SU-DHL-6 (cell line): Measurements from ENCODE around the gene CRYAB.

Experiments
- H2AFZ ChIP-seq: fragments of 200-600 bp; sonication (generic); 2 replicates; pipeline ENCODE4 v1.6.1; 2014; ENCODE audit warnings: low read depth, mild to moderate bottlenecking, moderate library complexity, mixed read lengths, antibody characterized with exemption, low read length; ENCODE audit not compliant: severe bottlenecking
- H3F3A ChIP-seq: fragments of 200-600 bp; shearing (Covaris generic); 2 replicates; pipeline ENCODE4 v1.6.0; 2016; ENCODE audit warnings: antibody characterized with exemption, mild to moderate bottlenecking; ENCODE audit not compliant: insufficient read depth
- H3K27ac ChIP-seq: fragments of 200-600 bp; sonication (generic); 2 replicates; pipeline ENCODE4 v1.5.1; 2016; ENCODE audit warnings: low read depth, mild to moderate bottlenecking, low read length, moderate library complexity, mixed read lengths
- H3K27me3 ChIP-seq: fragments of 200-600 bp; sonication (generic), shearing (Covaris generic); 2 replicates; pipeline ENCODE4 v1.6.0; 2014; ENCODE audit warnings: mild to moderate bottlenecking, low read length
- H3K36me3 ChIP-seq: fragments of 200-600 bp; sonication (generic); 2 replicates; pipeline ENCODE4 v1.6.1; 2014; ENCODE audit warnings: mild to moderate bottlenecking, low read length, mixed read lengths
- H3K4me2 ChIP-seq: fragments of 300-600, 200-600 bp; shearing (Covaris generic), sonication (generic); 2 replicates; pipeline ENCODE4 v1.6.0; 2014; ENCODE audit warnings: low read length, low read depth, mild to moderate bottlenecking; ENCODE audit not compliant: poor library complexity, severe bottlenecking
- H3K4me3 ChIP-seq: fragments of 200-600 bp; sonication (generic); 2 replicates; pipeline ENCODE4 v1.5.1; 2014; ENCODE audit warnings: antibody characterized with exemption, low read length, mild to moderate bottlenecking, mixed read lengths; ENCODE audit not compliant: insufficient read depth, poor library complexity, severe bottlenecking
- H3K79me2 ChIP-seq: fragments of 200-600 bp; sonication (generic); 2 replicates; pipeline ENCODE4 v1.6.1; 2014; ENCODE audit warnings: mild to moderate bottlenecking, low read length, moderate library complexity; ENCODE audit not compliant: insufficient read depth
- H3K9ac ChIP-seq: fragments of 200-600 bp; sonication (generic); 2 replicates; pipeline ENCODE4 v1.7.0; 2014; ENCODE audit warnings: mild to moderate bottlenecking, low read length
- H3K9me2 ChIP-seq: fragments of 200-600 bp; sonication (generic); replicated peaks from 2 replicates; pipeline ENCODE4 v1.6.1; 2014; ENCODE audit warnings: low read length; ENCODE audit not compliant: insufficient read depth
- H3K9me3 ChIP-seq: fragments of 200-600 bp; sonication (generic); 2 replicates; pipeline ENCODE4 v1.6.1; 2014; ENCODE audit warnings: low read length, mixed read lengths; ENCODE audit not compliant: insufficient read depth
- H4K20me1 ChIP-seq: fragments of 200-600 bp; sonication (generic); 2 replicates; pipeline ENCODE4 v1.6.1; 2014; ENCODE audit warnings: low read depth, mild to moderate bottlenecking, antibody characterized with exemption, low read length, moderate library complexity, mixed read lengths
- EZH2phosphoT487 ChIP-seq: fragments of 200-600 bp; sonication (generic), shearing (Covaris generic); conservative IDR thresholded peaks from 2 replicates; pipeline ENCODE4 v1.6.1; 2018; ENCODE audit warnings: mild to moderate bottlenecking, antibody characterized with exemption, low read length, moderate library complexity, mixed read lengths
- TF ChIP-seq, protein P1 (sequence below): fragments of 200-600 bp; sonication (generic); IDR thresholded peaks from one replicate; pipeline ENCODE4 v1.5.1; 2017; ENCODE audit warnings: antibody characterized with exemption, mild to moderate bottlenecking, low read length, moderate library complexity; ENCODE audit not compliant: insufficient read depth, poor library complexity, severe bottlenecking

CRYAB gene, protein sequence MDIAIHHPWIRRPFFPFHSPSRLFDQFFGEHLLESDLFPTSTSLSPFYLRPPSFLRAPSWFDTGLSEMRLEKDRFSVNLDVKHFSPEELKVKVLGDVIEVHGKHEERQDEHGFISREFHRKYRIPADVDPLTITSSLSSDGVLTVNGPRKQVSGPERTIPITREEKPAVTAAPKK

DNA sequence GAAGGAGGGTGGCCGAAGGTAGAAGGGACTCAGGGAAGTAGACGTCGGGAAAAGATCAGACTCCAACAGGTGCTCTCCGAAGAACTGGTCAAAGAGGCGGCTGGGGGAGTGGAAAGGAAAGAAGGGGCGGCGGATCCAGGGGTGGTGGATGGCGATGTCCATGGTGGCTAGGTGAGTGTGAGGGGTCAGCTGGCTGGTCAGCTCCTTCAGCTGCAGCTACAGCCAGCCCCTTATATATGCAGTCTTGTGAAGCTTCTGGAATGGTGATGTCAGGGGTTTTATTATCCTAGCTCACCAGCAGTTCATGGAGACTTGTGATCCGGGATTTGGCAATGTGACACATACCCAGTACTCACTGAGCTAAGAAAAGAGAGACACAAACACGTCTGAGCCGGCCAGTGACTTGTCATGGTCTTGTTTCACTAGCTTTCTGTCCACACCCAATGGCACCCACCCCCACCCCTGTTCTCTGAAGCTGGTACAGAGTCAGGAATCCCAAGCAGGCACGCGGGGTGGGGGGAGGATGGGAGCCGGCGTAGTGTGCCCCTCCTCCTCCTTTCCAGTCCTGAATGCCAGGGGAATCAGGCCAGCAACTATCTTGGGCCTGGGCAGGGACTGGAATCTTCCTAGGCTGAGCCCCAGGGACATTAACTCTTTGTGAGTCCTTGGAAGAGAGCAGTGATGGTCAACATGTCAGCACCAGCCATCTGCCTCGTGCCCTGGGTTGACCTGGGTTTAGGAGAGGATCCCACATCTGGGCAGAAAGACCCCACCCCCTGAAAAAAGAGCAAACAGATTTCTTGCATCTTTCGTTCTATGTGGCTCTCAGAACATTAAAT lies at the start of gene CRYAB:
Gene CRYAB, minus strand, starts transcription at position 208 of the 839 bp plus-strand sequence. Its CDS starts 46 bp downstream, at position 162.
- no peaks in the 10 kb centered on the region for H3K79me2 ChIP-seq
- H3F3A ChIP-seq, result no peaks in the 10 kb centered on the region
- H3K9me2 ChIP-seq, result no peaks in the 10 kb centered on the region
- no peaks in the 10 kb centered on the region for H4K20me1 ChIP-seq
- no peak within 1 kb of the TSS for H3K27ac ChIP-seq
- no peak within 1 kb of the TSS for H3K9ac ChIP-seq
- H3K27me3 ChIP-seq, result no peaks in the 10 kb centered on the region
- no peak within 1 kb of the TSS for H3K4me2 ChIP-seq
- H3K4me3 ChIP-seq, result no peak within 1 kb of the TSS
- no peak within 1 kb of the TSS for H2AFZ ChIP-seq
- H3K9me3 ChIP-seq, result no peaks in the 10 kb centered on the region
- H3K36me3 ChIP-seq, result no peaks in the 10 kb centered on the region
- TF ChIP-seq, protein P1, sequence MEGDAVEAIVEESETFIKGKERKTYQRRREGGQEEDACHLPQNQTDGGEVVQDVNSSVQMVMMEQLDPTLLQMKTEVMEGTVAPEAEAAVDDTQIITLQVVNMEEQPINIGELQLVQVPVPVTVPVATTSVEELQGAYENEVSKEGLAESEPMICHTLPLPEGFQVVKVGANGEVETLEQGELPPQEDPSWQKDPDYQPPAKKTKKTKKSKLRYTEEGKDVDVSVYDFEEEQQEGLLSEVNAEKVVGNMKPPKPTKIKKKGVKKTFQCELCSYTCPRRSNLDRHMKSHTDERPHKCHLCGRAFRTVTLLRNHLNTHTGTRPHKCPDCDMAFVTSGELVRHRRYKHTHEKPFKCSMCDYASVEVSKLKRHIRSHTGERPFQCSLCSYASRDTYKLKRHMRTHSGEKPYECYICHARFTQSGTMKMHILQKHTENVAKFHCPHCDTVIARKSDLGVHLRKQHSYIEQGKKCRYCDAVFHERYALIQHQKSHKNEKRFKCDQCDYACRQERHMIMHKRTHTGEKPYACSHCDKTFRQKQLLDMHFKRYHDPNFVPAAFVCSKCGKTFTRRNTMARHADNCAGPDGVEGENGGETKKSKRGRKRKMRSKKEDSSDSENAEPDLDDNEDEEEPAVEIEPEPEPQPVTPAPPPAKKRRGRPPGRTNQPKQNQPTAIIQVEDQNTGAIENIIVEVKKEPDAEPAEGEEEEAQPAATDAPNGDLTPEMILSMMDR, result no peak
- no peak for TF ChIP-seq EZH2phosphoT487

DNA sequence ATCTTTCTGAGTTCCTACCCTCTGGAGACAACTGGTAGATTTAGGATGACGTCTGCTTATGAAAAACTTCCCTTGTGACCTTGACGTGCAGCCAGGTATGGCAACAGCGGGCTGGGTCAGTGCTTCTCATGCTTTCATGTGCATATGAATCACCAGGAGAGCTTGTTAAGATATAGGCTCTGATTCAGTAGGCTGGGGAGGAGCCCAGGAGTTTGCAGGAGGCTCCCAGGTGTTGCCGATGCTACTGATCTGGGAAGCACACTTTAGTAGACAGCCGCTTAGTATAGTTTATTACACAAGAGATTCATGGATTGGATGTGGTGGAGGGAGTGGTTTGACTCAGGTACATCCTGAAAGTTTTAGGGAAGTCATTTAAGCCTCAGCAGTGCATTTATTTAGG lies 49.3 kb upstream of the CRYAB start:
- no peaks in the 10 kb centered on the region for H4K20me1 ChIP-seq

DNA sequence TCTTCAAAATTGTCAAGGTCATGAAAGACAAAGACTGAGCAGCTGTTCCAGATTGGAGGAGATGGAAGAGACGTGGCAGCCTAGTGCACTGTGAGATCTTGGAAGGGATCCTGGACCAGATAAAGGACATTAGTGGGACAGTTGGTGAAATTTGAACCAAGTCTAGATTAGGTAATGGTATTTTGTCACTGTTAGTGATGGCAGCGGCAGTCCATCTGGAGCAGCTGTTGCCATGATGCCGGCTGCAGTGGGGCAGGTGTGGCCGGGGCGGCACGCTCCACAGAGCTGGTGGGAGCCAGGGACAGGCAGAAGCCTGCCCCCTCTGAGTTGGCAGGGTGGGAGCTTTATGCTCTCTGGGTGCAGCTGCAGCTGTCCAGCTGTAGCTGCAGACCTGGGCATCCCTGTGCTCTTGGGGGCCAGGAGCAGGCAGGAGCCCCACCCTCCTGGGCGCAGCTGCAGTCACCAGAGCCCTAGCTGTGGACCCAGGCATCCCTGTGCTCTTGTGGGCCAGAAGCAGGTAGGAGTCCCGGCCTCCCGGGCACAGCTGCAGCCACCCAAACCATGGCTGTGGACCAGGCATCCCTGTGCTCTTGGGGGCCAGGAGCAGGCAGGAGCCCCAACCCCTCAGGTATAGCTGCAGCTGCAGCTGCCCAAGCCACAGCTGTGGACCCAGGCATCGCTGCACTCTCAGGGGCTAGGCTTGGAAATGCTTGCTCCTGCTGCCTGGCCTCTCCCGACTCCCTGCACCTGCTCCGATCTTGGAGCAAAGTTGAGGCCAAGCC lies 46.3 kb upstream of the CRYAB start:
- H4K20me1 ChIP-seq, result no peaks in the 10 kb centered on the region
- no peak overlapping the region for H3K9ac ChIP-seq
- TF ChIP-seq EZH2phosphoT487, result no peak
- TF ChIP-seq, protein P1, result no peak
- H3K27me3 ChIP-seq, result no peaks in the 10 kb centered on the region
- H2AFZ ChIP-seq, result no peak overlapping the region
- H3K9me3 ChIP-seq, result no peaks in the 10 kb centered on the region
- no peaks in the 10 kb centered on the region for H3F3A ChIP-seq
- no peaks in the 10 kb centered on the region for H3K36me3 ChIP-seq
- no peak overlapping the region for H3K4me2 ChIP-seq
- H3K4me3 ChIP-seq, result no peak overlapping the region
- H3K9me2 ChIP-seq, result no peaks in the 10 kb centered on the region
- H3K79me2 ChIP-seq, result no peaks in the 10 kb centered on the region
- no peak overlapping the region for H3K27ac ChIP-seq

More for the DNA sequence above, 49.3 kb upstream of the CRYAB start:
- no peaks in the 10 kb centered on the region for H3F3A ChIP-seq
- no peaks in the 10 kb centered on the region for H3K36me3 ChIP-seq
- H3K4me3 ChIP-seq, result no peak overlapping the region
- no peaks in the 10 kb centered on the region for H3K27me3 ChIP-seq
- H2AFZ ChIP-seq, result no peak overlapping the region
- no peak overlapping the region for H3K9ac ChIP-seq
- H3K4me2 ChIP-seq, result no peak overlapping the region
- H3K79me2 ChIP-seq, result no peaks in the 10 kb centered on the region
- H3K27ac ChIP-seq, result no peak overlapping the region
- no peak for TF ChIP-seq EZH2phosphoT487
- TF ChIP-seq, protein P1, result no peak
- no peaks in the 10 kb centered on the region for H3K9me2 ChIP-seq
- no peaks in the 10 kb centered on the region for H3K9me3 ChIP-seq
